H9 (cell line): ENCODE data around the gene SLC25A14. TPM values are rescaled to one million over a fixed set of nuclear protein-coding genes. Genes with fewer than 3 reads are reported as not detected.

Source experiments
- DNase-seq: peaks from one replicate; pipeline ENCODE4 v3.0.0-alpha.2; 2017
- H2AFZ ChIP-seq: one replicate; pipeline ENCODE4 v1.6.1; 2013; ENCODE audit warnings: mild to moderate bottlenecking, low read length, control low read depth, moderate library complexity
- H2AK5ac ChIP-seq: 2 replicates; pipeline ENCODE4 v1.6.1; 2013; ENCODE audit warnings: low read length, control low read depth, mixed read lengths; ENCODE audit not compliant: insufficient read length
- H2BK120ac ChIP-seq: one replicate; pipeline ENCODE4 v1.6.1; 2013; ENCODE audit warnings: low read depth, mild to moderate bottlenecking, low read length, control low read depth, inconsistent platforms; ENCODE audit not compliant: poor library complexity, severe bottlenecking
- H2BK12ac ChIP-seq: 2 replicates; pipeline ENCODE4 v1.6.1; 2013; ENCODE audit warnings: low read length, control low read depth, mixed read lengths, low read depth; ENCODE audit not compliant: insufficient read length
- H2BK15ac ChIP-seq: 2 replicates; pipeline ENCODE4 v1.6.1; 2013; ENCODE audit warnings: low read depth, low read length, control low read depth
- H2BK20ac ChIP-seq: one replicate; pipeline ENCODE4 v1.6.1; 2013; ENCODE audit warnings: low read depth, mild to moderate bottlenecking, low read length, control low read depth, inconsistent platforms; ENCODE audit not compliant: poor library complexity, severe bottlenecking
- H2BK5ac ChIP-seq: 2 replicates; pipeline ENCODE4 v1.6.1; 2013; ENCODE audit warnings: low read length, control low read depth, mixed read lengths; ENCODE audit not compliant: insufficient read length
- H3K14ac ChIP-seq: 2 replicates; pipeline ENCODE4 v1.6.1; 2013; ENCODE audit warnings: low read length, control low read depth; ENCODE audit not compliant: insufficient read depth
- H3K18ac ChIP-seq: 2 replicates; pipeline ENCODE4 v1.6.1; 2013; ENCODE audit warnings: low read depth, mild to moderate bottlenecking, mixed read lengths, low read length, control low read depth; ENCODE audit not compliant: insufficient read length
- H3K23ac ChIP-seq: 2 replicates; pipeline ENCODE4 v1.6.1; 2013; ENCODE audit warnings: low read length, control low read depth, mixed read lengths, low read depth; ENCODE audit not compliant: insufficient read length
- H3K23me2 ChIP-seq: 2 replicates; pipeline ENCODE4 v1.6.1; 2013; ENCODE audit warnings: low read depth, mild to moderate bottlenecking, mixed read lengths, low read length, control low read depth; ENCODE audit not compliant: insufficient read length, poor library complexity, severe bottlenecking
- H3K27ac ChIP-seq: 2 replicates; pipeline ENCODE4 v1.5.1; 2013; ENCODE audit warnings: low read length, control low read depth, mixed read lengths, low read depth; ENCODE audit not compliant: insufficient read length
- H3K27me3 ChIP-seq: 2 replicates; pipeline ENCODE4 v1.6.1; 2013; ENCODE audit warnings: low read length, control low read depth, inconsistent platforms; ENCODE audit not compliant: insufficient read depth
- H3K4ac ChIP-seq: 2 replicates; pipeline ENCODE4 v1.6.1; 2013; ENCODE audit warnings: low read depth, mild to moderate bottlenecking, control low read depth, inconsistent platforms, low read length, moderate library complexity
- H3K4me1 ChIP-seq: 2 replicates; pipeline ENCODE4 v1.6.1; 2013; ENCODE audit warnings: low read length, control low read depth, inconsistent platforms; ENCODE audit not compliant: insufficient read depth
- H3K4me2 ChIP-seq: 2 replicates; pipeline ENCODE4 v1.6.1; 2013; ENCODE audit warnings: low read length, control low read depth, mixed read lengths; ENCODE audit not compliant: insufficient read length, insufficient read depth
- H3K56ac ChIP-seq: 2 replicates; pipeline ENCODE4 v1.6.1; 2013; ENCODE audit warnings: low read depth, mild to moderate bottlenecking, mixed read lengths, low read length, control low read depth; ENCODE audit not compliant: insufficient read length
- H3K79me1 ChIP-seq: 2 replicates; pipeline ENCODE4 v1.6.1; 2013; ENCODE audit warnings: low read depth, mild to moderate bottlenecking, moderate library complexity, low read length, control low read depth, inconsistent platforms; ENCODE audit not compliant: insufficient read depth, poor library complexity, severe bottlenecking
- H3K79me2 ChIP-seq: 2 replicates; pipeline ENCODE4 v1.6.1; 2013; ENCODE audit warnings: low read length, control low read depth, inconsistent platforms; ENCODE audit not compliant: insufficient read depth
- H3K9ac ChIP-seq: 2 replicates; pipeline ENCODE4 v1.6.1; 2013; ENCODE audit warnings: low read length, control low read depth, mixed read lengths; ENCODE audit not compliant: insufficient read length; ENCODE audit errors: extremely low read depth
- H3K9me3 ChIP-seq: one replicate; pipeline ENCODE4 v1.6.1; 2013; ENCODE audit warnings: low read depth, low read length, inconsistent platforms; ENCODE audit not compliant: control insufficient read depth
- H3T11ph ChIP-seq: one replicate; pipeline ENCODE4 v1.6.1; 2013; ENCODE audit warnings: mild to moderate bottlenecking, low read length, control low read depth, inconsistent platforms
- H4K20me1 ChIP-seq: one replicate; pipeline ENCODE4 v1.6.1; 2013; ENCODE audit not compliant: control insufficient read depth, insufficient read length, insufficient read depth
- H4K5ac ChIP-seq: 2 replicates; pipeline ENCODE4 v1.6.1; 2013; ENCODE audit warnings: low read depth, mild to moderate bottlenecking, mixed read lengths, low read length, control low read depth; ENCODE audit not compliant: insufficient read length
- H4K8ac ChIP-seq: replicated peaks from 2 replicates; pipeline ENCODE4 v1.6.1; 2013; ENCODE audit warnings: low read length, control low read depth, mixed read lengths, low read depth; ENCODE audit not compliant: insufficient read length
- H4K91ac ChIP-seq: 2 replicates; pipeline ENCODE4 v1.6.1; 2013; ENCODE audit warnings: low read depth, mild to moderate bottlenecking, moderate library complexity, mixed read lengths, low read length, control low read depth; ENCODE audit not compliant: insufficient read length
- H3K27ac Mint-ChIP-seq, 3 experiments: 2 replicates in 2 of 3; 3 replicates in 1 of 3; pipeline ENCODE4 v1.8.0; 2020 to 2021; ENCODE audit warnings: mixed read lengths in 3 of 3, mild to moderate bottlenecking in 1 of 3, moderate library complexity in 1 of 3
- H3K27me3 Mint-ChIP-seq: 2 replicates; pipeline ENCODE4 v1.8.0; 2021; ENCODE audit warnings: low read depth, mild to moderate bottlenecking, moderate library complexity, mixed read lengths
- H3K36me3 Mint-ChIP-seq, 3 experiments: 2 replicates in 2 of 3; 3 replicates in 1 of 3; pipeline ENCODE4 v1.8.0; 2020 to 2021; ENCODE audit warnings: low read depth in 3 of 3, mixed read lengths in 3 of 3; ENCODE audit not compliant: insufficient read depth in 1 of 3
- H3K4me1 Mint-ChIP-seq, 2 experiments: 2 replicates each; pipeline ENCODE4 v1.8.0; 2020; ENCODE audit warnings: mixed read lengths in 2 of 2
- H3K4me3 Mint-ChIP-seq, 2 experiments: 2 replicates in 1 of 2; 3 replicates in 1 of 2; pipeline ENCODE4 v1.8.0; 2020 to 2021; ENCODE audit warnings: mild to moderate bottlenecking in 2 of 2, mixed read lengths in 2 of 2, moderate library complexity in 1 of 2
- H3K9me3 Mint-ChIP-seq, 2 experiments: 2 replicates in 1 of 2; 3 replicates in 1 of 2; pipeline ENCODE4 v1.8.0; 2020; ENCODE audit warnings: mild to moderate bottlenecking in 2 of 2, mixed read lengths in 2 of 2, moderate library complexity in 1 of 2
- WGBS: extraction: QIAGEN DNeasy Blood & Tissue Kit; methylation state at CpG from one replicate; pipeline ENCODE4 v1.1.7; 2013; ENCODE audit warnings: missing lambda C conversion rate, low lambda C conversion rate, mixed read lengths; ENCODE audit not compliant: insufficient read length; ENCODE audit errors: extremely low coverage; 5-methylcytosine and 5-hydroxymethylcytosine counted together
- total RNA-seq: library from RNA; stranded (reverse); gene quantifications from 2 replicates; pipeline ENCODE4 v1.2.1, GENCODE V29; 2021
- TF ChIP-seq, protein P1 (sequence below): fragments of 200-600 bp; sonication (generic); conservative IDR thresholded peaks from 3 replicates; pipeline ENCODE4 v1.8.0; 2021; ENCODE audit warnings: antibody characterized with exemption, mild to moderate bottlenecking

Gene SLC25A14
- total RNA-seq, 1 experiment from 2014 or later, result 12.7 TPM

DNA sequence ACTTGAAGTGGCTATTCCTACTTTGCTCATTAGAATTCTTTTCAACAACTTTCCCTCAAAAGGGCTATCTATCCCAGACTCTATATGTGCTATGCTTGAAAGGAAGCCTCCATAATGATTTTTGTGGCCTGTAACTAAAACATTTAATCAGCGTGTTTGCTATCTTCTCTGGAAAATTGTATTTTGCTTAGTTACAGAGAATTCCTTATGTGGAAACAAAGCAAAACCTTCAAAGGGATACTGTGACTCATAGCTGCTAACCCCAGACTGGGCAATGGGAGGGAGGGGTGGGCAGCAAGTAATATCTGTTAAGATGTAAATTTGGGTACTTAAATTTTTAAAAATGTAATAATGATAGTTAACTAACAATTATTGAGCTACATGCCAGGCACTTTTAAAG, 3.7 kb downstream of the SLC25A14 start:
- Mint-ChIP-seq H3K27ac (no peak overlapping the region), H3K9me3 (peaks cover 0 to 45% of the 10 kb centered on the region in 2 experiments; a peak in 2 of 5 replicates), H3K4me1 (peaks cover 10 to 16% of the 10 kb centered on the region in 2 experiments), H3K4me3 (no peak overlapping the region), H3K36me3 (peaks cover 0 to 4% (median 0%) of the 10 kb centered on the region in 3 experiments; a peak in 1 of 7 replicates), H3K27me3 (no peaks in the 10 kb centered on the region; the same call in 1 of the 2 replicates)
- no peaks in the 10 kb centered on the region; the same call in 1 of the 2 replicates for H3K79me2 ChIP-seq
- DNase-seq, result no peak
- no peak overlapping the region for H2BK15ac ChIP-seq
- no peak overlapping the region for H2AK5ac ChIP-seq
- TF ChIP-seq, protein P1, sequence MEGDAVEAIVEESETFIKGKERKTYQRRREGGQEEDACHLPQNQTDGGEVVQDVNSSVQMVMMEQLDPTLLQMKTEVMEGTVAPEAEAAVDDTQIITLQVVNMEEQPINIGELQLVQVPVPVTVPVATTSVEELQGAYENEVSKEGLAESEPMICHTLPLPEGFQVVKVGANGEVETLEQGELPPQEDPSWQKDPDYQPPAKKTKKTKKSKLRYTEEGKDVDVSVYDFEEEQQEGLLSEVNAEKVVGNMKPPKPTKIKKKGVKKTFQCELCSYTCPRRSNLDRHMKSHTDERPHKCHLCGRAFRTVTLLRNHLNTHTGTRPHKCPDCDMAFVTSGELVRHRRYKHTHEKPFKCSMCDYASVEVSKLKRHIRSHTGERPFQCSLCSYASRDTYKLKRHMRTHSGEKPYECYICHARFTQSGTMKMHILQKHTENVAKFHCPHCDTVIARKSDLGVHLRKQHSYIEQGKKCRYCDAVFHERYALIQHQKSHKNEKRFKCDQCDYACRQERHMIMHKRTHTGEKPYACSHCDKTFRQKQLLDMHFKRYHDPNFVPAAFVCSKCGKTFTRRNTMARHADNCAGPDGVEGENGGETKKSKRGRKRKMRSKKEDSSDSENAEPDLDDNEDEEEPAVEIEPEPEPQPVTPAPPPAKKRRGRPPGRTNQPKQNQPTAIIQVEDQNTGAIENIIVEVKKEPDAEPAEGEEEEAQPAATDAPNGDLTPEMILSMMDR, result no peak
- no peak overlapping the region for H3K56ac ChIP-seq
- H3K23ac ChIP-seq, result no peak overlapping the region
- no peak overlapping the region for H3K18ac ChIP-seq
- no peak overlapping the region for H4K5ac ChIP-seq
- no peak overlapping the region for H2BK5ac ChIP-seq
- no peak overlapping the region for H3K27ac ChIP-seq
- no peak overlapping the region for H3T11ph ChIP-seq
- H2BK120ac ChIP-seq, result no peak overlapping the region
- no peaks in the 10 kb centered on the region for H3K23me2 ChIP-seq
- no peak overlapping the region for H4K8ac ChIP-seq
- H3K9me3 ChIP-seq, result peaks cover 5% of the 10 kb centered on the region
- H2AFZ ChIP-seq, result no peak overlapping the region
- H3K4ac ChIP-seq, result no peak overlapping the region
- no peaks in the 10 kb centered on the region for H3K27me3 ChIP-seq
- no CpG with 5 or more reads among the region's 1 CpG for WGBS
- H2BK20ac ChIP-seq, result no peak overlapping the region
- H3K9ac ChIP-seq, result no peak overlapping the region
- H3K79me1 ChIP-seq, result no peaks in the 10 kb centered on the region
- H3K4me2 ChIP-seq, result no peak overlapping the region
- no peak overlapping the region for H4K91ac ChIP-seq
- H2BK12ac ChIP-seq, result no peak overlapping the region
- no peaks in the 10 kb centered on the region for H4K20me1 ChIP-seq
- no peak overlapping the region for H3K14ac ChIP-seq
- H3K4me1 ChIP-seq, result no peaks in the 10 kb centered on the region; the same call in 1 of the 2 replicates
